HG03045 (cell line): ENCODE results near the gene GTSE1.

ENCODE experiments used
- ATAC-seq: cut with Tn5 transposase; IDR thresholded peaks from one replicate; pipeline ENCODE4 v1.9.1; 2021; ENCODE audit warnings: mild to moderate bottlenecking, moderate library complexity; ENCODE audit not compliant: unreplicated experiment

GTSE1 gene

GRCh38 chr22:46351131-46351735 lies 54.6 kb downstream of the GTSE1 start:
- no peak for ATAC-seq

- ATAC-seq, result no peak
These were observed 55.1 kb downstream of the GTSE1 start for GRCh38 chr22:46351767-46352166.

GRCh38 chr22:46352276-46352675 lies 55.6 kb downstream of the GTSE1 start:
- ATAC-seq, result no peak

- no peak for ATAC-seq
These were observed 56.2 kb downstream of the GTSE1 start for GRCh38 chr22:46352691-46353386.

GRCh38 chr22:46353483-46354105 lies 56.9 kb downstream of the GTSE1 start:
- no peak for ATAC-seq

GRCh38 chr22:46354176-46354992 lies 57.7 kb downstream of the GTSE1 start:
- ATAC-seq, result no peak

GRCh38 chr22:46354993-46355305 lies 58.3 kb downstream of the GTSE1 start:
- no peak for ATAC-seq

GRCh38 chr22:46355369-46355995 lies 58.8 kb downstream of the GTSE1 start:
- no peak for ATAC-seq

GRCh38 chr22:46355996-46356471 lies 59.4 kb downstream of the GTSE1 start:
- no peak for ATAC-seq

GRCh38 chr22:46356496-46357480 lies 60.1 kb downstream of the GTSE1 start:
- ATAC-seq, result no peak

GRCh38 chr22:46357711-46358520 lies 61.2 kb downstream of the GTSE1 start:
- no peak for ATAC-seq

- no peak for ATAC-seq
These were observed 62.1 kb downstream of the GTSE1 start for GRCh38 chr22:46358766-46359165.

- no peak for ATAC-seq
These were observed 62.7 kb downstream of the GTSE1 start for GRCh38 chr22:46359362-46359761.

GRCh38 chr22:46360097-46360496 lies 63.4 kb downstream of the GTSE1 start:
- ATAC-seq, result no peak

- ATAC-seq, result no peak
These were observed 64.2 kb downstream of the GTSE1 start for GRCh38 chr22:46360891-46361290.

GRCh38 chr22:46361826-46362202 lies 65.1 kb downstream of the GTSE1 start:
- no peak for ATAC-seq

- ATAC-seq, result no peak
These were observed 65.7 kb downstream of the GTSE1 start for GRCh38 chr22:46362203-46362933.

- ATAC-seq, result no peak
These were observed 66.4 kb downstream of the GTSE1 start for GRCh38 chr22:46362934-46363515.
